Neural cell (in vitro differentiated cells): ENCODE results near the gene LRIG1.

Experiments
- CTCF ChIP-seq: fragments of 450-650 bp; IDR thresholded peaks from 2 replicates; pipeline ENCODE4 v1.5.1; 2014; ENCODE audit warnings: antibody characterized with exemption, mild to moderate bottlenecking, moderate library complexity; ENCODE audit not compliant: poor library complexity, severe bottlenecking
- EP300 ChIP-seq: fragments of 450-650 bp; conservative IDR thresholded peaks from 2 replicates; pipeline ENCODE4 v1.6.1; 2014; ENCODE audit warnings: antibody characterized with exemption, mild to moderate bottlenecking, moderate library complexity; ENCODE audit not compliant: poor library complexity, severe bottlenecking
- EZH2 ChIP-seq: fragments of 200-600, 300-800 bp; shearing (Covaris generic), sonication (generic); IDR thresholded peaks from 2 replicates; pipeline ENCODE4 v1.6.1; 2014; ENCODE audit warnings: antibody characterized with exemption, low read length, borderline replicate concordance, mild to moderate bottlenecking; ENCODE audit not compliant: insufficient read depth, poor library complexity, severe bottlenecking
- POLR2AphosphoS5 ChIP-seq: IDR thresholded peaks from 2 replicates; pipeline ENCODE4 v1.6.1; 2012
- REST ChIP-seq: IDR thresholded peaks from 2 replicates; pipeline ENCODE4 v1.6.1; 2012; ENCODE audit warnings: borderline replicate concordance
- SMC3 ChIP-seq: fragments of 450-650 bp; conservative IDR thresholded peaks from 2 replicates; pipeline ENCODE4 v1.6.1; 2014; ENCODE audit warnings: antibody characterized with exemption, mild to moderate bottlenecking, moderate library complexity; ENCODE audit not compliant: poor library complexity

- TF ChIP-seq REST (no peak), CTCF (no peak), POLR2AphosphoS5 (no peak), EP300 (no peak), EZH2 (no peak), SMC3 (no peak)
These were observed 19.9 kb upstream of the LRIG1 start for GRCh38 chr3:66520724-66521123.
